GM18858 (cell line): Measurements from ENCODE around the gene ANKIB1.
A peak's percentile ranks its signal among the peaks of the same experiment; 100 is the strongest.

Experiments
- ATAC-seq: cut with Tn5 transposase; IDR thresholded peaks from one replicate; pipeline ENCODE4 v1.9.1; 2021; ENCODE audit not compliant: unreplicated experiment

The ANKIB1 gene

DNA sequence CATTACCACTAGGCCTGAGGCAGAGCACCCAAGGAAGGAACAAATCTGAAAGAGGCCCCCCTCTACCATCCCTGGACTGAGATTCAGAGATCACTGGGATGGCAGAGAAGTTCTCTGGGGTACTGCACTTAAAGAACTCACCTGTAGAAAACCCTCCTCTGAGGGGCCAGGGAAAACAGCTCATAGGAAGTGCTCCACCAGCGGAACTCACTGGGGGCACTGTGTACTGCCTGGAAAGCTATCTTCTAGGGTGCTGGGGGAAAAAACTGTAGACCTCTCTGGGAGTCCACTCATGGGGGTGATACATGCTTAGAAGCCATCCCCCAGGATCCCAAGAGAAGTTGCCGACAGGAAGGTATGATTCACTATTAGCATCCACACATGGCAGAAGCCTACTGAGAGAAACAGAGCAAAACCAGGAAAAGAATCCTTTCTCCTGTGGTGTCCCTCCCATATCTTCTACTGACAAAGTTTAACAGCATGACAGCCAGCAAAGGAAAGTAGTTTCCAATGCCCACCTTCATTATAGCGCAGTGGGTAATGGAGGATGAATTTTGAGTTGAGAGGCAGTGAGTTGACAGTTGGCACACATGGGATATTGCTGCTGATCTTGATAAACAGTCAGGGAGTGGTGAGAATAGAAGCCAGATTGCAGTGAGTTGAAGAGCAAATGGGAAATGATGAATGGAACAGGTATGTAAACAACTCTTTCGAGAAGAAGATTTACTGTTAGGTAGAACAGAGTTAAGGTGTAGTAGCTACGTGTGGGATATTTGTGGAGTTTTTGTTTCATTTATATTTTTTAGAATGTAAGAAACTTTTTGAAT, 20.9 kb downstream of the ANKIB1 start:
- no peak for ATAC-seq

DNA sequence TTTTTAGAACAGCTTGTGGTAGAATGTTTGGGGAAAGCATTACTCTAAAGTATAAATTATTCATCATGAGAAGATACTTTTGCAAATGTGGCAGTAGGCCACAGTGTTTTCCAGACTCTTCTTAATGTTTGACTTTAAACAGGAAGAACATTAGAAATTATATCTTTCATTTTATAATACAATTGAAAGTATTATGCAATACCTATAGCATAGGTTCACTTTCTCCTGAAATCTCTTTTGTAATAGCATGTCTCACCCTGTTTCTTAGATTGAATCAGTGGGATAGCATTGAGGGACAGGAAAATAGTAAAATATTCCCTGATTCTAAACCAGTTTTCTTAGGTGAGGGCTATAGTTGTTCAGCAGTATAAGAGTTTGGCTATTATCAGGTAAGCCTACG, 23.1 kb downstream of the ANKIB1 start:
- no peak for ATAC-seq

DNA sequence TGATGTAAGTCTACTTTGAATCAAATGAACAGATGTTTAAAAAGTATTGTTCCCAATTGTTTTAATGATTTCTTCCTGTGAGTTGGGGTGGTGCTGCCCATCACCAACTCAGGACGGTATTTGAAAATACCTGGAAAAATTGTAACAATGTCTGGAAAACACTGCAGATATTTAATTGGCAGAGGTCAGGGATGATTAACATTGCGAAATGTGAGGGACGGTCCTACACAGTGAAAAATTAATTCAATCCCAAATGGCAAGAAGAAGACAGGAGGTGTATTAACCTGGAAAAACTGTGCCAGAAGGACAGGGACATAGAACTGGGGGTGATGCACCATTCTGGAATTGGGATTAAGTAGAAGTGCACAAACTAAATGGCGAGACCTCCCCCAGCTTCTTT, 29.6 kb downstream of the ANKIB1 start:
- ATAC-seq: no peak

DNA sequence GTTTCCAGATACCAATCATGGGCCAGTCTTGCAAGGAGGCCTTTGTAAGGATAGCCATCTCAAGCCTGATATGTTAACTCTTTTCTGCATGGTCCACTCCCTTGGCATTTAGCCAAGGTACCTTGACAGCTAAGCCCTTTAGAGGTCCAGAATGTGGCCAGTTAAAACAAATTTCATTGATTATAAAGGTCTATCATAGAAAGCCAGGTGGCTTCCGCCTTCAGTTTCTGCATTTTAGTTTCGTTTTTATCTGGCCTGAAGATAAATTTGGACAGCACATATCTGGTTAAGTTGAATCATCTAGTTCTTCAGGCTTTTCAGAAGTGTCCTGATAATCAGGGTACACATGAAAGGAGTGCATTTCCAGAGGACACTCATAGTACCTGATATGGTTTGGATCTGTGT, 30.7 kb downstream of the ANKIB1 start:
- ATAC-seq: peak; percentile 84

DNA sequence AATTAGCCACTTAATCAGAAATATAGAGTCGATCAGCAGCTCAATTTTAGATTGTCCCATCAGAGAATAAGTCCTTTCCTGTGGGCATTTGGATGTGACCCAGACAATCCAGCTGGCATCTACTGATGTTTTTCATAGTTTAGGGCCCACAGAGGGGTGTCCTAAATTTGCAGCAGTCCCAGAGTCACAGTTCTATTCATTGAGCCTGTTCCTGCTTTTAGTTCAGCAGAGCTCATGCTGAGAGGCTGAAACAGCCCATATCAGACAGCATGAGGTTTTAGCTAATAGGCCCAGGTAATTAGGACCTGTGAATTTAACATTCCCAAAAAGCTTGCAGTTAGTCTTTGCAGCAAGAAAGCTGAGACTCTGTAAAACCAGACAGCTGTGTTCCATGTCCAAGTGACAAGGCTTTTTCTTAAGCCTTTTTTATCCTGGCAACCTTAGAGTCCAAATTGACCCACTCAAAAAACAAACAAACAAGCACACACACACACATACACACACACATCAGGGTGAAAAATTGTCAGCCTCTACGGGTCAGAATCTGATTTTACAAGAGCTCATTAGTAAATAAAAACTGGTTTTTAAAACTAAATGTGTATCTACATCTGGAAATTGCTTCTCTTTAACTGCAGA, 33.7 kb downstream of the ANKIB1 start:
- ATAC-seq: no peak

DNA sequence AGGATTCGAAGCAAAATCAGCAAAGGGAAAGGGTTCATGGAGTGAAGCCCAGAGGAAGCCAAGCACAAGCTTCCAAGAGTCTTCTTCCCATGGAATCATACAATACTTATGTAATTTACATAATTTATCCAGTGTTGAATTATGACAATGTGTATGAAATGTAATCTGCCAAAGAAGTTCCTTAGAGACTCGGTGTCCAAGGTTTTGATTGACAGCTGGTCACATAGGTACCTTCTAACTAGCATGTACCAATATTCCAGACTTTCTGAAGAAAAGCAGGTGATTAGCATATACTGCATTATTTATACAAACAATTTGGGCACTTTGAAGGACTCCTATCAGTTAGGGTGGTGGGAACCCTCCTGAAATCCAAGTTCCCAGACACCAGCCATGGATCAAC, 35.3 kb downstream of the ANKIB1 start:
- ATAC-seq: no peak

DNA sequence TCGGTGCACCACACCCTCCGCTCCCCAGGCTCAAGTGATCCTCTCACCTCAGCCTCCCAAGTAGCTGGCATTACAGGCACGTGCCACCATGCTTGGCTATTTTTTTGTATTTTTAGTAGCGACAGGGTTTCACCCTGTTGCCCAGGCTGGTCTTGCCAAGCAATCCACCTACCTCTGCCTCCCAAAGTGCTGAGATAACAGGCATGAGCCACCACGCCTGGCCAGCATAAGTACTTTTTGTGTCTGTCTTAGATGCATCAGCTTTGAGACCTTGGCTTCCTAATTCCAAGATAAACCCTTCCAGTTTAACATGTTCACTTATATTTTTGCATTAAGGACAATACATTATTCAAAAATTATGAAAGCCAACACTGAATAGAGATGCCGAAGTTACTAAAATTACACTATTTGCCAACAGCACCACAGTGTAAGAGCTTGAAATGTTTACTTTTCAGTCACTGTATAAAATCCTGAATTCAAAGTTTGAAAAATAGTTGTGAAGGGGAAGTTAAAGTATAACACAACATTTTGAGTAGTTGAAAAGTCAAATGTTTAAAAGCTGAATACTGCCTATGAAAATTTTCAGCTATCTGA, 36.5 kb downstream of the ANKIB1 start:
- no peak for ATAC-seq

DNA sequence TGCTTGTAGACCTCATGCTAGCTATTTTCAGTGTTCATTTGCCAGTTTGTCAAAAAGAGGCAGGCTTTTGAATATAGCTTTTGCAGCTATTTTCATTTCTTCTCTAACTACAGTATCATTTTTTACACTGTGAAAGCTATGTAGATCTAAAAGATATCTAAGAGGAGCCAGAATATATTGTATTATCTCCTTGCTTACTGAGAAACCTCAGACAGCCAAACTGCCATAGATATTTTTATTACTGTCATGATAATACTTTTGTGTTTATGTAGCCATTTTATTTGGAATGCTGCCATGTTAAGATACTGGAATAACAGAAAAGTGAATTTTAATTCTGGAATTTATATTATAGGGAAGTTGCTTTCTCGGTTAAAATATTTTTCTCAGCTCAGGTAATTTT, 37.2 kb downstream of the ANKIB1 start:
- no peak for ATAC-seq

DNA sequence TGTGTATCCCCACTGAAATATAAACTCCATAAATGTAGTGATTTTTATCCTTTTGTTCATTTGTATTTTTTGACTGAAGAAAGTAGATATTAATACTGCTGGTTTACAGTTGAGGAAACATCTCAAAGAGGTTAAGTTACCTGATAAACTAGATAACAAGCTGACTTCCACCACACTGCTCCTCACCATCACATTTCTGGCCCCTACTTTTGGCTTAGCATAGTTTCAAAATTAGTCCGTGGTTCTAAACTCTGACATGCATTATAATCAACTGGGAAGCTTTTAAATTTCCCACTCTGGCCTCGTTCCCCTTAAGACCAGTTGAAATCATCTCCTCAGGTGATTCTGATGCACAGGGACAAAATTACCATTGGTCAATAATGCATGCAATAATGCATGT, 43.5 kb downstream of the ANKIB1 start:
- ATAC-seq: no peak

DNA sequence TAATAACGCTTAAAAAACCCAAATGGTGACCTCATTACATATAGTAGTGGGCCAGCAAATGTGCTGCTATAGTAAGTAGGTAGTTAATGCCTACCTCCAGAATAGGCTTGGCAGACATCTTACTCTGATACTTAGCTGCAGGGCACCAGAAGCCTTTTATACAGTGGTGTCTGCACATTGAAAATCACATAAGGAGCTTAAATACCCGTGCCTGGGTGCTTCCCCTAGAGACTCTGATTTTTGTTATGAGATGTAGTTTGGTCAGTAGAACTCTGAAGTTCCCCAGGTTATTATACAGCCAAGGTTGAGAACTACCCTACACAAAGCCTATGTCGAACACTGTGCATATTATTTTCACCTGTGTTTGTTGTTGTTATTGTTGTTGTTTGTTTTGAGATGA, 47.2 kb downstream of the ANKIB1 start:
- peak; percentile 38 for ATAC-seq

DNA sequence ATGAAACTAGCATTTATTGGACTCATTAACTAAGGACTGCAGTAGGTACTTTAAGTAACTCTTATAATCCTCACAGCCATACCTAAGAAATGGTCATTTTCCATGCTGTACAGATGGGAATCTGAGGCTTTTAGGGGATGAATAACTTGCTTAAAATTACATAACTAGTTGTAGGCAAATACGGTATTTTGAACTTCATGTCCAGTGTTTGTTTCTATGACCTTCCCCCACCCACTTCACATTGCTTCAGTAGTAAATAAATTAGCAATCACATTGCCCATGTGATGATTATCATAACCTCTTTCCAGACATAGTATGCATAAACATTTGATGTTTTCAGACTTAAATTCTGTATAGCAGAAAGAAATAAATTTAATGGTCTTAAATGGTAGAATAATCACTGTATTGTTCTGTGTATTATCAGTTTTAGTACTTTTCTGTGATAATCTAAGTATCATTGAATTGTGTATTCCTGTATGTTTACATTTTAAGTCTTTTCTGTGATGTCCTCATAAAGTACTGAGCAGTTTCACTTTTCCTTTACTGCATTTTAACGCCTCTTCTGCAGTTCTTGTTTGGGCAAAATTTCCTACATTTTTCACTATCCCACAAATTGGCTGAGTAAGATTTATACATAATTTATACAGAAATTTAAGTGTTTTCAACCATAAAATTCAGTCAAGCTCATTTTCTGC, 48.3 kb downstream of the ANKIB1 start:
- no peak for ATAC-seq

DNA sequence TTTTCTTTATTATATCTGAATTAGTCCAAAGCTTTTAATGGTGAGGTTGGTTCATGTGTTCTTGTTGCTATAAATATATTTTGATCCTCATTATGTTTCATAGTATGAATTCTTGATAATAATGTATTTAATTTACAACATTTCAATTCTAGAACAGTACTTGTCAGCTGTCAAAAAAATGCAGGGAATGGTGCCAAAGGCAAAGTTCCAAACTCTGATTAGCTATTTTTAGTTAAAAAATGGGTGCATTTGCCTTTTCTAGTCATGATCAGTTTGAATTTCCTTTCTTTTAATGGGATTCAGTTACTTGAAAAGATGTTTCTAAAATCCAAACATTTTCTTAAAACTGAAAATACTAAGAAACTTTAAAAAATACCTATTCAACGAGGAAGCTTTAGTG, 49.6 kb downstream of the ANKIB1 start:
- no peak for ATAC-seq

DNA sequence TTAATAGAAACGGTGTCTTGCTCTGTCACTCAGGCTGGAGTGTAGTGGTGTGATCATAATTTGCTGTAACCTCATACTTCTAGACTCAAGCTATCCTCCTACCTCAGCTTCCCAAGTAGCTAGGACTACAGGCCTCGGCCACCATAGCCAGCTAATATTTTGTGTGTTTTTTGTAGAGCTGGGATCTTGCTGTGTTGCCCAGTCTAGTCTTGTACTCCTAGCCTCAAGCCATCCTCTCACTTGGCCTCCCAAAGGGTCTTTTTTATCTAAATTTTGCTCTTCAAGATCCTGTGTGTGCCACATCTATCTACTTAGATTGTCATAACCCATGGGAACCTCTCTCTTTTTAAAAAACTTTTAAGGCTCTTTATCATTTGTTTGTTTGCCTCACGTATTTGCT, 50.5 kb downstream of the ANKIB1 start:
- ATAC-seq: no peak

DNA sequence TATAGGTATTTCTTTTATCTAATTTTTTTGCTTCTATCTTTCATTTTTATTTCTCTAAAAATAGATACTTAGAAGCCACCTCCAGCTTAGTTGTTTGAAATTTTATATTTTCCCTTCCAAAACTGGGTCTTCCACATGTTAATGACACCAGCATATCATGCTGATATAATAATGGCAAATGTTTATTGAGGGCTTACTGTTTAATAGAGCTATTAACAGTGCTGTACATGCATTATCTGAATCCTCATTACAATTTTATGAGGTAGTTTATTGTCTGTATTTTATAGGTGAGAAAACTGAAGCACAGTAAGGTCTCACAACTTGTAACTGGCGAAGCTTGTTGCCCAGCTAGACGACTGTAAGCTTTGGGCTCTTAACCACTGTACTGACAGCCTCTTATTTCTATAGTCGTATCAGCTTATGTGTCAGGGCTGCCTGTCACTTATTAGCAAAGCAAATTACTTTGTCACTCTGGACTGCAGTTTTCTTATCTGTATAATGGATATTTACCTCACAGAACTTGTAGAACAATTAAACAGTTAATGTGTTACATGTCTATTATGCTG, 51.2 kb downstream of the ANKIB1 start:
- no peak for ATAC-seq

DNA sequence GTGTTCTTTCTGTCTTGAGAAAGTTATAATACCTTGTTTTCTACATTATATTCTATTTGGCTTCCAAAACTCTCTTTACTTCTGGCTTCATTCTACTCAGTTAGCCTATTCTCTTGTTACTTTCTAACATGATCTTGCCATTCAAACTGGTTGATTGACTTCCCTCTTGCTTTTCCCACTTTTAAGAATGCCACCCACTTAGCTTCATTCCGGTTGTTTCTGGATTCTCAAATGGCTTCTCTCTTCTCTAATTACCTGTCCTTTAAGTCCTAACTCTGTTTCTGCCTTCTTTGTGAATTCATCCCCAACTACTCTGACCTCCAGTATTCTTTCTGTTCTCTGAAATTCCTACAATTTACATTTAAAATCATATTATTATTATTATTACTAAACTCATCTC, 52.0 kb downstream of the ANKIB1 start:
- ATAC-seq: no peak

DNA sequence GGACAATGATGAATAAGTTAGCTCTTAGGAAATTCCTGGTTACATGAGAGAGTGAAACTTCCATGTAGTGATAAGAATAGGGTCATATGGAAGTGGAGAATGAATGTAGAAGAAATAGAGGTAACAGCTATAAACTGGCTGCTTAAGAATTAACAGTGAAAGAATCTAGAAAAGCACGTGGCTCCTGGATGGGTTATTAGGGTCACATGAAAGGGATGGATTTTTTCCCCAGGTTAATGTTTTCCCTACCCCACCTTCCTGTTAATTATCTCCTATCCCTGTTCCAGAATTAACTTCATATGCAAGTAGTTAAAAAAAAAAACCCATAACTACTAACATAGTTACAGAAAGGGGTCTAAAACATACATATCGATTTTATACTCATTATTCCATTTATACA, 58.0 kb downstream of the ANKIB1 start:
- no peak for ATAC-seq

DNA sequence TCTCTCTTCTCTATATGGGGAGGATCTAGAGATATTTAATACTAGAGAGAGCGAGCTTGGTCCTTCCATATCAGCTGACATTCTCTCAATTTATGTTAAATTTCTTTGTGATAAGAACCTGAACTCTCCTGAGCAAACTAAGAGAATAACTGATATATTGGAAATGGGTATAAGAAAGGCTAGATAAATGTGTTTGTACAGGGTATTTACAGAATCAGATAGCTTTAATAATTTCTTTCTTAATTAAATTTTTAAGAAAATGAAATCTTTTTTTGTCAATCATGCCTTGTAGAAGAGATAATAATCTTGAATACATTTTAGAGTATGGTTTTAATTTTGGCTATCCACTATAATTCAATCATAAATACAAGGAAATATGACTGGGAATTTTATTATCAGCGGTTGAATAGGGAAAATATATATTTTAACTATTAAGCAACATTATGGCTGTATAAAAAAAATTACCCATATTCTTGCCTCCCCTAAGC, 58.7 kb downstream of the ANKIB1 start:
- ATAC-seq: no peak

DNA sequence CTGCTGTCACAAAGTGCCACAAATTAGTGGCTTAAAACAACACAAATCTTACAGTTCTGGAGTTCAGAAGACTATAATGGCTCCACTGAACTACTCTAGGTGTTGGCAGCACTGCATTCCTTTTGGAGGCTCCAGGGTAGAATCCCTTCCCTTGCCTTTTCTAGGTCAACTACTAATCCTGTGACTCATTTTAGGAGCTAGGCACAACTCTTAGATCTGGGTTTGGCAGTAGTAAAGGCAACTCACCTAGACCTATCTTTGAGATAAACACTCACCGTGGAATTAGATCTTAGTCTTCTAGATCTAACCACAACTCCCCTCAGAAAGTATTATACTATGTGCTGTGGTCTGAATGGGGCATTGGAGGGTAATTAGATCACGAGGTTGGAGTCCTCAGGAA, 60.4 kb downstream of the ANKIB1 start:
- no peak for ATAC-seq

DNA sequence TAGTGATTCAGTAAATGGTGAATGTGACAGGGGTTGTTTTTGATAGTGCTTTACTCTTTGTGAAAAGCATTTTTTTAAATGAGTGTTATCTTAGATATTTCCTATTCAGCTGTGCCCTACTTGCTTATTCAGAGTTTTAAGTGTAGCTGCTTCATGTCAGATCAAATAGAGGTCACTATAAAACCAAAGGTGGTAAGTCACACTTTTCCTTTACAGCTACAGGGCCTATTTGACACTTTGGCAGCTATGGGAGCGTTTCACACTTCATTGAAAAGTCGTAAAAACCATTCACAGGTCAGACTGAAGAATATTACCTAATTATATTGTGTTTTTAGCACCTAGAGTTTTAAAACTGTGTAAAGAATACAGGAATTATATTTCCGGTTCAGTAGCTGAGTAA, 67.3 kb downstream of the ANKIB1 start:
- ATAC-seq: no peak

DNA sequence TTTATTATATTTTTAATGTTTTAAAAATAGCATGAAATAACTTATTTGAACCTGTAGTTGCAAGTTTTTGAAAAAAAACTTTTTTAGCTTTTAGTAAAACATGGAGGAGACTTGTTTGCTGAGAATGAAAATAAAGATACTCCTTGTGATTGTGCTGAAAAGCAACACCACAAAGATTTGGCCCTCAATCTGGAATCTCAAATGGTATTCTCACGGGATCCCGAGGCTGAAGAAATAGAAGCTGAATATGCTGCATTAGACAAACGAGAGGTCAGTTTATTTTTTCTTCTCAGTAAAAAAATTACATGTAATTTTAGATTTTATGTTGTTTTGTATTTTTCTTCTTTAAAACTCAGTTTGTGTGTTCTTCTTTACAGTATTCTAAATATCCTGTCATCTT, 73.5 kb downstream of the ANKIB1 start:
- ATAC-seq: no peak

DNA sequence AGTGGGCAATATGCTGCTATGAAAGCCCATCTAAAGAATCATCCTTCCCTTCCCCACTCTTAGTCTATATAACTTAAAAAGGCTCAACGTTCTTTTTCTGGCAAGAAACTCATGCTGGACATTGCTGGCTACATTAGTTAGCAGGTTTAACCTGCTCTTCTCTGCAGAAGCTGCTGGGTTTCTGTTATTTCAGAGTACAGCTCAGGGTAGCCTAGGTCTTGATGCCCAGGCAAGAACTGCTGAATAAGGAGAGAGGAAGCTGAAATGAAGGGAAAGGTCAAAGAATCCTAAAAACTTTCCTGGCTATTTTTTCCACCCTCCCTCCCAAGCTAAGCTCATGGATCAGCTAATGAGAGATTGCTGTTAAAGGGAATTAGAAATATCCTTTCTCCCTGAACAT, 79.4 kb downstream of the ANKIB1 start:
- no peak for ATAC-seq
